HTR-8/SVneo (cell line): ENCODE measurements around the gene PHRF1.
"Not testable (repeated sequence)": the region's sequence is repeated elsewhere in the genome, so short reads cannot be mapped to it uniquely, and the experiment has no call there.

ENCODE experiments used
- DNase-seq: peaks from one replicate; pipeline ENCODE4 v3.0.0; 2011; ENCODE audit warnings: low spot score, mixed read lengths; ENCODE audit not compliant: insufficient read length
- FAIRE-seq: peaks from 2 replicates; lab custom pipeline; 2011; peaks lifted over from hg19 to GRCh38; lab: Jason Lieb, UNC

The PHRF1 gene

GRCh38 chr11:643849-644738 lies 67.8 kb downstream of the PHRF1 start:
- FAIRE-seq = no peak

DNA sequence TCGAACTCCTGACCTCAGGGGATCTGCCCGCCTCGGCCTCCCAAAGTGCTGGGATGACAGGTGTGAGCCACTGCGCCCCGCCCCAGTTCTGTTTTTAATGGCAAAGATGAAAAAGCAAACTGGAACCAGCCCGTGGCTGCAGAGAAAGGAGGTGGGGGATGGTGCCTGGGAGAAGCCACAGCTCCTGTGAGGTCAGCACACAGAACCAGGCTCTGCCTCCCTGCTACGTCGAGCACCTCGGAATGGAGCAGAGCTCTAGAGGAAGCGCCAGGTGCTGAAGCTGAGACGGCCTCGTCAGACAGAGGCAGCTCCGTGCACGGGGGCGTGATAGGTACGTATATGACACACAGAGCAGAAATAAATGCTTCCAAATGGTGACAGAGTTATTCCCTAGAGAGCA lies 69.3 kb downstream of the PHRF1 start:
- FAIRE-seq = no peak

More at GRCh38 chr11:643849-644738, 67.8 kb downstream of the PHRF1 start:
- DNase-seq = no peak

DNA sequence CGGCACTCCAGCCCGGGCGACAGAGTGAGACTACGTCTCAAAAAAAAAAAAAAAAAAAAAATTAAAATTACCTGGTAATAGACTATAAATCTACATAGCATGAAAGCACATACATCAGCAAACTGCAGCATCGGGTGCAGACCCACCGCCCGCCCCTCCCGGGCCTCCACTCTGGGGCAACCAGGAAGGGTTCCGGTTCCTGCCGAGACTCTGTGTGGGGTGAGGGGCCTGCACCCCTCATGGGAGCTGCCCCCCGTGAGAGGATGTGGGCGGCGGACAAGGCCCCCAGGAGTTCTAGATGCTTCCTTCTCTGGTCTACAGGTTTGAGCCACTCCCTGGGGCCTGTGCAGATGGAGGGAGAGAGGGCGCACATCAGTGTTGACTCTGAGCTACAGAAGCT lies 69.9 kb downstream of the PHRF1 start:
- no peak for DNase-seq
- no peak for FAIRE-seq

More for the DNA sequence above, 69.3 kb downstream of the PHRF1 start:
- no peak for DNase-seq

GRCh38 chr11:647672-648158 lies 71.4 kb downstream of the PHRF1 start:
- FAIRE-seq, DNase-seq: not testable (repeated sequence)

GRCh38 chr11:650482-650881 lies 74.2 kb downstream of the PHRF1 start:
- DNase-seq (no peak), FAIRE-seq (no peak)

- not testable (repeated sequence) for DNase-seq, FAIRE-seq
Observed at GRCh38 chr11:653136-653535, 76.9 kb downstream of the PHRF1 start.

DNA sequence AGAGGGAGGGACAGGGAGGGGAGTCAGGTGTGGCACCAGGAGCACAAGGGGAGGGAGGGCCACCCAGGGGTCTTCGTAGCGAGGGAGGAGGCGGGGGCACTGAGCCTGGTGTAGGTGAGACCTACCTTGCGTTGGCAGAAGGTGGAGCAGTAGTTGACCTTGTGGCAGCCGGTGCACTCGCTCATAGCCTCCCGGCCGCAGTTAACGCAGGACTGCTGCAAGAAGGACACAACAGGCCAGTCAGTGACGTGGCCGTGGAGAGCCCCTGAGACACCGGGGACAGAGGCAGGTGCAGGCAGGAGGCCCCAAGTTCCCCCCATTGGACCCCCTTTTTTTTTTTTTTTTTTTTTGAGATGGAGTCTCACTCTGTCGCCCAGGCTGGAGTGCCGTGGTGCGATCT lies 77.6 kb downstream of the PHRF1 start:
- FAIRE-seq (no peak), DNase-seq (no peak)

DNA sequence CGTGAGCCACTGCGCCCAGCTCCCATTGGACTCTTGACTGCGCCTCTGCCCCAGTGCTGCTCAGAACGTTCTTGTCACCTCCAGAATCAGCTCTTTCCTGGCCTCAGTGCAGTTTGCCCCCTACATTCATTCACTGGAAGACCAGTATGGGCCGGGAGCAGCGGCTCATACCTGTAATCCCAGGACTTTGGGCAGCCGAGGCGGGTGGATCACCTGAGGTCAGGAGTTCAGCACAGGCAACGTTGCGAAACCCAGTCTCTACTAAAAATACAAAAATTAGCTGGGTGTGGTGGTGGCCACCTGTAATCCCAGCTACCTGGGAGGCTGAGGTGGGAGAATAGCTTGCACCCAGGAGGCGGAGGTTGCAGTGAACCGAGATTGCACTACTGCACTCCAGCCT lies 78.2 kb downstream of the PHRF1 start:
- not testable (repeated sequence) for FAIRE-seq, DNase-seq

- no peak for DNase-seq
- no peak for FAIRE-seq
Observed at GRCh38 chr11:655036-655726, 78.9 kb downstream of the PHRF1 start.

DNA sequence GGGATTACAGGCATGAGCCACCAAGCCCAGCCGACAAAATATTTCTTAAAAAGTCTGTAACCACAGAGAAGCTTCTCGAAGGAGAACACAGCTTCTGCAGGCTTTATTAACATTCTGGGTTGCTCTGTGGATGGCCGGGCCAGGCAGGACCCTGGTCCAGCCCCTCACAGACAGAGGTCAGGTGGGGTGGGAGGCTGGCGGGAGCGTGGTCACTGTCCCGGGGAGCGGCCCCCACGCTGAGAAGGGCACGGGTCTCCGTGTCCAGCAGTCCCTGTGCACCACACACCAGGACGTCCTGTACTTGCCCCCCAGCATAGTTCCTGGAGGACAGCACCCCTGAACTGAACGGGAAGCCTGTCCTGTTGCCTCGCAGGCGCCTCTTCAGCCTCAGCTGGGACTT lies 80.2 kb downstream of the PHRF1 start:
- FAIRE-seq (no peak), DNase-seq (no peak)

DNA sequence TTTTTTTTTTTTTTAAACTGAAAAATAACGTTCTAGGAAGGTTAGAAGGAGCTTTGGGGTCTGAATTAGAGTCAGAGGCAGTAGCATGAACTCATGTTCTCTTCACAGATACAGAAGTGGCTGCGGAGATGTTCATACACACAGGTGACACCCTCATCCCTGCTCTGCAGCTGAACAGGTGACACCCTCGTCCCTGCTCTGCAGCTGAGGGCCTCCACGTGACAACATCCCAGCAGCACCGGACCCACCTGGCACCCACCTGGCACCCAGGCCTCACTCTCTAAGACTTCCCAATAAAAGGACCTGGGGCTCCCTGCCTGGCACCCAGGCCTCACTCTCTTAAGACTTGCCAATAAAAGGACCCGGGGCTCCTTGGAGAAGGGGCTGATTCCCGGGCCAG lies 80.6 kb downstream of the PHRF1 start:
- FAIRE-seq (no peak), DNase-seq (no peak)

- FAIRE-seq (no peak), DNase-seq (no peak)
Observed at GRCh38 chr11:657691-658126, 81.4 kb downstream of the PHRF1 start.

- FAIRE-seq (no peak), DNase-seq (no peak)
Observed at GRCh38 chr11:659532-660085, 83.3 kb downstream of the PHRF1 start.

DNA sequence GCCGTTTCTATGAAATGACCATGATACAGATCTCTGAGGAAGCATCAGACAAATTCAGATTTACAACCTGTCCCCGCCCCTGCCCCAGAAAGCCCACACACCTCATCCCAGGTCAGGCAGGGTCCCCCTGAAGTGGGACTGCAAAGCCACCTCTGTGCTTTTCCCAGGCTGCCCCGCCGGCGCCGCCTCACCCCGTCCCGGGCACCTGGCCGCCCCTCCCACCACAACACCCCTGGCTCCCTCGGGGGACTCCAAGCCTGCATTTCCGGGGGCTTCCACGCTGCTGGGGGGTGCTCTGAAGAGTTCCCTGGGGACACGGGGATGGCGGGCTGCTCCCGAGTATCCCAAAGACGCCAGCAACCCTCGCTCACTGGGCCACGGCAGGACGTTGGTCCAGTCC lies 84.0 kb downstream of the PHRF1 start:
- FAIRE-seq (no peak), DNase-seq (no peak)

DNA sequence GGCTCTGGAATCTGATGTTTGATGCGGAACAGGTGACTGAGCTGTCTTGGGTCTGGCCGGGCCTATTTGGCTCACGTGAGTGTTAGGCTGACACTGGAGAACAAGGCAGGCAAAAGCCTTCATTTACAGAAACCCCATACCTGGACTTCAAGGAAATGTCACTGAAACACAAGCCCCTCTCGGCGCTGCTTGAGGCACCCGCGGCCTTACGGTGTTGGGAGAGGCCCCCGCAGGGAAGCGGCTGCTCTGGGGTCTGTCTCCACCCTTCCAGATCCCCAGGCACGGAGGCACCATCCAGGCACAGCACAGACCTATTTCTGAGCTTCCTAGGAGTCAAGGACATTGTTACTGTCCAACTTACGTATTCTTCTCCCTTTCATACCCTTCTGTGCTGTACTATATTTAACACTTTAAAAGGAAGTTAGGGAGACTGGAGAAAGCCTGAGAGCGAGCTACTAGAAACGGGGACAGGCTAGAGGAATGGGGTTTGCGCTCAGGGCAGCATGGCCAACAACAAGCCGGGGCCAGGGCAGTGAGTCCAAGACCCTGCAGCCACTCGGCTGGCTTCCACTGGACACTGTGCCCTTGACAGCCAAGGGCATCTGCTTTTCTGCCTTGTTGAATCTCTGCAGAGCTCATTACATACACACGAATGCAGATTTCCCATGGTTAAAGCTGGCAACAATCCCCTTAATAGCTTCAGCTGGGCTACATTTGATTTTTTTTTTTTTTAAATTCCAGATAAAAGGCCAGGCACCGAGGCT lies 84.6 kb downstream of the PHRF1 start:
- no peak for DNase-seq
- FAIRE-seq = no peak
